ENCODE results near the gene HEATR1.

The HEATR1 gene

GRCh38 chr1:236615399-236616148 lies 11.3 kb upstream of the HEATR1 start:
- ChIA-PET POLR2A (interaction anchor here (1.0 kb wide), 1 partner anchor 11 kb away, joined by 3 read pairs; the partner anchor contains the start of gene HEATR1), CTCF (interaction anchor here (0.6 to 1.4 kb wide), 5 partner anchors 137 to 796 kb away, joined by 3 to 5 read pairs (median 3); no protein-coding TSS in a partner anchor)
- H3K4me3 ChIP-seq (ENCODE audit: low read depth, low read length), result no peak overlapping the region
- TF ChIP-seq INSM2 (tag by site-specific recombination; IDR thresholded peaks at IDR 0.05) (no peak), GLIS1 (tag by site-specific recombination; IDR thresholded peaks at IDR 0.05) (no peak), ZNF239 (tag by site-specific recombination; IDR thresholded peaks at IDR 0.05) (no peak), ZSCAN18 (tag by site-specific recombination; IDR thresholded peaks at IDR 0.05) (no peak), BCL6B (tag by site-specific recombination; IDR thresholded peaks at IDR 0.05) (0 out of 2 replicates have a peak, but pooled peaks have one; percentile 21), HOXD13 (CRISPR knock-in tag; IDR thresholded peaks at IDR 0.05; ENCODE audit: borderline replicate concordance) (no peak), ZNF510 (tag by site-specific recombination; IDR thresholded peaks at IDR 0.05; ENCODE audit: insufficient replicate concordance) (no peak)
- no peak overlapping the region for H3K27ac ChIP-seq (ENCODE audit: extremely low read depth, low read depth, low read length)
- H3K36me3 ChIP-seq (ENCODE audit: control insufficient read depth in 2 of 2, insufficient read depth in 1 of 2, low read length in 2 of 2), result no peaks in the 10 kb centered on the region
- no peaks in the 10 kb centered on the region for H3K9me3 ChIP-seq (ENCODE audit: control insufficient read depth, insufficient read depth, low read depth, low read length)
- no peaks in the 10 kb centered on the region for H3K4me1 ChIP-seq (ENCODE audit: control insufficient read depth, insufficient read depth, low read length)

GRCh38 chr1:236612349-236612748 lies 8.0 kb upstream of the HEATR1 start:
- no peaks in the 10 kb centered on the region for H3K9me3 ChIP-seq (ENCODE audit: control insufficient read depth, insufficient read depth, low read depth, low read length)
- H3K4me3 ChIP-seq (ENCODE audit: low read depth, low read length), result no peak overlapping the region
- H3K27ac ChIP-seq (ENCODE audit: extremely low read depth, low read depth, low read length), result no peak overlapping the region
- no peak for TF ChIP-seq ZNF239 (tag by site-specific recombination; IDR thresholded peaks at IDR 0.05)
- no peak for TF ChIP-seq ZNF311 (tag by site-specific recombination; IDR thresholded peaks at IDR 0.05; ENCODE audit: borderline replicate concordance)
- TF ChIP-seq ZFP69B (tag by site-specific recombination; IDR thresholded peaks at IDR 0.05), result no peak
- no peak for TF ChIP-seq ZSCAN18 (tag by site-specific recombination; IDR thresholded peaks at IDR 0.05)
- no peak for TF ChIP-seq ZNF670 (tag by site-specific recombination; IDR thresholded peaks at IDR 0.05; ENCODE audit: low read depth)
- no peak for TF ChIP-seq OSR2 (tag by site-specific recombination; IDR thresholded peaks at IDR 0.05)
- no peak for TF ChIP-seq ZNF704 (tag by site-specific recombination; IDR thresholded peaks at IDR 0.05)
- TF ChIP-seq RBAK (tag by site-specific recombination; IDR thresholded peaks at IDR 0.05), result no peak
- no peak for TF ChIP-seq ZNF610 (tag by site-specific recombination; IDR thresholded peaks at IDR 0.05; ENCODE audit: borderline replicate concordance)
- TF ChIP-seq MYNN (tag by site-specific recombination; IDR thresholded peaks at IDR 0.05; ENCODE audit: borderline replicate concordance), result no peak
- no peak for TF ChIP-seq BCL6B (tag by site-specific recombination; IDR thresholded peaks at IDR 0.05)
- TF ChIP-seq ZNF433 (tag by site-specific recombination; IDR thresholded peaks at IDR 0.05; ENCODE audit: low read depth), result no peak
- TF ChIP-seq ZNF514 (tag by site-specific recombination; IDR thresholded peaks at IDR 0.05), result no peak
- TF ChIP-seq BCL11B (tag by site-specific recombination; IDR thresholded peaks at IDR 0.05; ENCODE audit: low read depth), result no peak
- TF ChIP-seq ZNF37A (tag by site-specific recombination; IDR thresholded peaks at IDR 0.05), result no peak
- TF ChIP-seq ZNF830 (tag by site-specific recombination; IDR thresholded peaks at IDR 0.05; ENCODE audit: low read depth), result no peak
- no peak for TF ChIP-seq GLIS1 (tag by site-specific recombination; IDR thresholded peaks at IDR 0.05)
- no peak for TF ChIP-seq ZNF623 (tag by site-specific recombination; IDR thresholded peaks at IDR 0.05)
- CTCF ChIA-PET, result interaction anchor here (0.7 kb wide), 2 partner anchors 14 to 19 kb away, joined by 3 read pairs; no protein-coding TSS in a partner anchor
- H3K4me1 ChIP-seq (ENCODE audit: control insufficient read depth, insufficient read depth, low read length), result no peaks in the 10 kb centered on the region
- H3K36me3 ChIP-seq (ENCODE audit: control insufficient read depth in 2 of 2, insufficient read depth in 1 of 2, low read length in 2 of 2), result no peaks in the 10 kb centered on the region
- POLR2A ChIA-PET, result no interaction called here

All from HEK293 (cell line).